Large intestine (tissue), 3 donors: ENCODE data around the gene UBXN1. TPM values are rescaled to one million over a fixed set of nuclear protein-coding genes. Genes with fewer than 3 reads are reported as not detected.
"Not testable (repeated sequence)": the region's sequence is repeated elsewhere in the genome, so short reads cannot be mapped to it uniquely, and the experiment has no call there.

ENCODE experiments used
- DNase-seq, 2 donors: peaks; one replicate each; pipeline versions ENCODE4 v3.0.0 to v3.0.0-alpha.2; 2013
- H3K27ac ChIP-seq: one replicate; pipeline ENCODE4 v1.5.1; 2013; ENCODE audit warnings: low read length
- H3K27me3 ChIP-seq: 2 replicates; pipeline ENCODE4 v1.6.1; 2013; ENCODE audit warnings: low read length; ENCODE audit not compliant: control insufficient read depth, insufficient read depth
- H3K36me3 ChIP-seq: 2 replicates; pipeline ENCODE4 v1.6.1; 2013; ENCODE audit warnings: low read length; ENCODE audit not compliant: control insufficient read depth, insufficient read depth
- H3K4me1 ChIP-seq: one replicate; pipeline ENCODE4 v1.6.1; 2013; ENCODE audit warnings: low read length; ENCODE audit not compliant: control insufficient read depth, insufficient read depth
- H3K4me3 ChIP-seq: one replicate; pipeline ENCODE4 v1.5.1; 2013; ENCODE audit warnings: low read length
- H3K9me3 ChIP-seq: one replicate; pipeline ENCODE4 v1.6.1; 2013; ENCODE audit warnings: mild to moderate bottlenecking, low read depth, low read length, moderate library complexity; ENCODE audit not compliant: control insufficient read depth
- WGBS: methylation state at CpG from one replicate; pipeline ENCODE4 v1.1.5; 2013; ENCODE audit warnings: low lambda C conversion rate; ENCODE audit not compliant: insufficient coverage; 5-methylcytosine and 5-hydroxymethylcytosine counted together
- polyA plus RNA-seq: library from polyadenylated mRNA; unstranded; fragments of 120-200 nt; gene quantifications from one replicate; pipeline ENCODE4 v1.2.1, GENCODE V29; 2013

The UBXN1 gene
- polyA plus RNA-seq, 1 donor: 146 TPM

DNA sequence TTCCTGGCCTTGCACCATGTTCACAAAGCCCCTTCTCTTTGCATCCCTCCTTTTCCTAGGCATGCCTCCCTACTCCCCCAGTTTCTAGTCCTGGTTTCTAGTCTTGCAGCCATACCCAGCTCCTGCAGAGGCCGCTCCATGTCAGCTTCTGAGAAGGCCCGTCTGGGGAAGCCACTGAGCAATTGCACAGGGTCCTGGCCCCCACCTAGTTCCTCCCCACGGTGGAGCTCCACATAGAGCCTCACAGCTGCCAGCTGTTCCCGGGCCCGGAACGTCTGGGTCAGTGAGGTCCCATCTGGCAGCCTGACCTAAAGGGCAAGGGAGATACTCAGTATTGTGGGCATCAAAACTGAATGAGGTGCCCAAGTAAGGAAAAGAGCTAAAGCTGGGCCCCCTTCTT, 2.2 kb downstream of the UBXN1 start:
- no peaks in the 10 kb centered on the region for H3K27me3 ChIP-seq
- peaks cover 25% of the 10 kb centered on the region for H3K36me3 ChIP-seq
- no peak overlapping the region for H3K4me3 ChIP-seq
- H3K27ac ChIP-seq: no peak overlapping the region
- no CpG with 5 or more reads among the region's 6 CpGs for WGBS
- DNase-seq: no peak
- peaks cover 14% of the 10 kb centered on the region for H3K4me1 ChIP-seq
- H3K9me3 ChIP-seq: no peaks in the 10 kb centered on the region

DNA sequence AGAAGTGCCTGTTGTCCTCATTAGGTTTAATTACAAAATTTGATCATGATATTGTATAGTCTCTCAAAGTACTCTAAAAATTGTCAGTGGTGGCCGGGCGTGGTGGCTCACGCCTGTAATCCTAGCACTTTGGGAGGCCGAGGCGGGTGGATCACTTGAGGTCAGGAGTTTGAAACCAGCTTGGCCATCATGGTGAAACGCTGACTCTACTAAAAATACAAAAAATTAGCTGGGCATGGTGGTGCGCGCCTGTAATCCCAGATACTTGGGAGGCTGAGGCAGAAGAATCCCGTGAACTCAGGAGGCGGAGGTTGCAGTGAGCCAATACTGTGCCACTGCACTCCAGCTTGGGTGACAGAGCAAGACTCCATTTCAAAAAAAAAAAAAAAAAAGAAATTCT, 3.5 kb downstream of the UBXN1 start:
- not testable (repeated sequence) for DNase-seq, H3K4me3 ChIP-seq, H3K27ac ChIP-seq, H3K9me3 ChIP-seq, H3K27me3 ChIP-seq
- WGBS: no CpG with 5 or more reads among the region's 10 CpGs
- Histone ChIP-seq H3K4me1 (peaks cover 14% of the 10 kb centered on the region), H3K36me3 (peaks cover 25% of the 10 kb centered on the region)

DNA sequence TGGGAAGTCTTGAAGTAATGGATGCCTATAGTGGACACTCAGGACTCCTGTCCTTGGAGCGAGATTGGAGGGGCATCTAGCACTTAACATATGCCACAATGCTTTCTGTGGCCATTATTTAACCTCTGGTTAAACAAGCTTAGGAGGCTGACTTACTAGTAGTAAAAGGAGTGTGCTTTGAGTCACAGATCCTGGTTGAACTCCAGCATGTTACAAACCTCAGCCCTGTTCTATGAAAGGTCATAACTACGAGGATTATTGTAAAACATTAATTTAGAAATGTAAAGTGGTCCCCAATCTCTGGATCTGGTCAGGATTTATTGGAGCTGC, 5.7 kb downstream of the UBXN1 start:
- Histone ChIP-seq H3K36me3 (peaks cover 25% of the 10 kb centered on the region), H3K4me3 (no peak overlapping the region), H3K27me3 (no peaks in the 10 kb centered on the region), H3K4me1 (peaks cover 16% of the 10 kb centered on the region), H3K27ac (no peak overlapping the region), H3K9me3 (no peaks in the 10 kb centered on the region)
- DNase-seq: no peak
- whole genome bisulfite sequencing: no CpG with 5 or more reads among the region's 2 CpGs

DNA sequence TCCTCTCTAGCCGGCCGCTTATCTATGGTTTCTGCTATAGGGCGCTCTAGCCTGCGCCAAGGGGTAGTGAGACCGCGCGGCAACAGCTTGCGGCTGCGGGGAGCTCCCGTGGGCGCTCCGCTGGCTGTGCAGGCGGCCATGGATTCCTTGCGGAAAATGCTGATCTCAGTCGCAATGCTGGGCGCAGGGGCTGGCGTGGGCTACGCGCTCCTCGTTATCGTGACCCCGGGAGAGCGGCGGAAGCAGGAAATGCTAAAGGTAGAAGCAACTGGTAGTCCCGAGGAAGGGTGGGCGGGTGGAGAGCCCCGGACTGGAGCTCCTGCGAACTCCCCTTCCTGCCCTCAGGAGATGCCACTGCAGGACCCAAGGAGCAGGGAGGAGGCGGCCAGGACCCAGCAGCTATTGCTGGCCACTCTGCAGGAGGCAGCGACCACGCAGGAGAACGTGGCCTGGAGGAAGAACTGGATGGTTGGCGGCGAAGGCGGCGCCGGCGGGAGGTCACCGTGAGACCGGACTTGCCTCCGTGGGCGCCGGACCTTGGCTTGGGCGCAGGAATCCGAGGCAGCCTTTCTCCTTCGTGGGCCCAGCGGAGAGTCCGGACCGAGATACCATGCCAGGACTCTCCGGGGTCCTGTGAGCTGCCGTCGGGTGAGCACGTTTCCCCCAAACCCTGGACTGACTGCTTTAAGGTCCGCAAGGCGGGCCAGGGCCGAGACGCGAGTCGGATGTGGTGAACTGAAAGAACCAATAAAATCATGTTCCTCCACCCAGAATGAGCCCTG, 7.1 kb downstream of the UBXN1 start, which contains the start of the genes LBHD1 and UQCC3:
LBHD1 (minus strand) TSS at position 660 of the 782 bp plus-strand sequence. CDS start 2,236 bp downstream, outside the sequence.
UQCC3 (plus strand) TSS at position 66 of the 782 bp plus-strand sequence; CDS start at position 139, 73 bp downstream.
- Histone ChIP-seq H3K4me3 (peak within 1 kb of the TSS; percentile 98), H3K9me3 (no peaks in the 10 kb centered on the region), H3K36me3 (peaks cover 26% of the 10 kb centered on the region), H3K27ac (peak within 1 kb of the TSS; percentile 83), H3K27me3 (no peaks in the 10 kb centered on the region), H3K4me1 (peaks cover 23% of the 10 kb centered on the region)
- WGBS: no CpG with 5 or more reads among the region's 59 CpGs
- DNase-seq: peak; percentile 73 to 92

DNA sequence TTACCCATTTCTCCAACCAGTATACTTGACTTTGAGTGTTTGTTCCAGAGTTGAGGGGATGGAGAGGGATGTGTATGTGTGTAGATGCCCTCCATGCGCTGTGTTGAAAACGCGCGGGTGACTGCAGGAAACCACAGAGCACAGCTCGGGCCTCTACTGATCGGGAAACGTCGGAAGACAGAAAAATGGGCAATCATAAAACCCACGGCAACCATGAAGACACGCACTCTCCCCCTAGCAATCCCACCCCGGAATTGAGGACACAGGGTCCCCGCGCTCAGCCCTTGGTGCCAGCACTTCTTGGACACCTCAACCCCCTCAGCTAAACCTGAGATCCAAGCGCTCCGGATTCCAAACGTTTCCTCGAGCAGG, 7.7 kb downstream of the UBXN1 start:
- H3K4me1 ChIP-seq: peaks cover 29% of the 10 kb centered on the region
- H3K36me3 ChIP-seq: peaks cover 26% of the 10 kb centered on the region
- H3K27me3 ChIP-seq: no peaks in the 10 kb centered on the region
- no peak for DNase-seq
- peak overlapping the region; percentile 98 for H3K4me3 ChIP-seq
- H3K27ac ChIP-seq: peak overlapping the region; percentile 83
- no CpG with 5 or more reads among the region's 17 CpGs for WGBS
- H3K9me3 ChIP-seq: no peaks in the 10 kb centered on the region

DNA sequence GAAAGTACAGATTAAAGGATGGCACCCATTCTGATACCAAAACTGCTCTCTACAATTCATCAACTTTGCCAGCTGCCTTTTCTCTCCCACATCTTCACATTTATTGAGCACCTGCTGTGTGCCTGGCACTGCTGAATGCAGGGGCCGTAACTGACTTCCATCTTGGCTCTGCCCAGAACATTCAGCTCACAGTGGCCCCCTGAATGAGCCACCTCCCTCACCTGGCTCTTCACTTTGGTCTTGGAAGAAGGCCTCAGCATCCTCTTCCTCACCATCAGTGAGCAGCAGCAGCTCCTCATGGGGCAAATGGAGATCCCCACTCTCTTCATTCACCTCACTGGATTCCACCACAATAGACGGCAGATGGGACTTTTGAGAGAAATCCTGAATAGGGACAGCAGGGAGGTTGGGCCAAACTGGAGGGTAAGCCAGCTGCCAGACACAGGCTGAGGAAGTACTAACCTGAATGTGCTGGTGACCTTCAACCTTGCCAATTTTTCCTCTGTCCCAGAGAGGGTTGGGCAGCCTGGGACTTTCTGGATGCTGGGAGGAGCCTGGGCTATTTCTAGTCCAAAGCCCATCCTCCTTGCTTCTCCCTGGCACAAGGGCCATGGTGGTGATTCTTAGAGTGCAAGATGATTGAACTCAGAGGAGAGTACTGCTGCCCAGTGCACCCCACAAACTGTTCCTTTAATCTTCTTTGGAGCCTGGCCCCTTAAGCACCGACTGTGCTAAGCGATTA, 9.3 kb downstream of the UBXN1 start:
- Histone ChIP-seq H3K9me3 (no peaks in the 10 kb centered on the region), H3K27ac (no peak overlapping the region), H3K4me1 (peaks cover 32% of the 10 kb centered on the region), H3K36me3 (peaks cover 24% of the 10 kb centered on the region), H3K27me3 (no peaks in the 10 kb centered on the region), H3K4me3 (no peak overlapping the region)
- peak in 1 of 2 donors; percentile 30 for DNase-seq
- WGBS: no CpG with 5 or more reads among the region's 4 CpGs

DNA sequence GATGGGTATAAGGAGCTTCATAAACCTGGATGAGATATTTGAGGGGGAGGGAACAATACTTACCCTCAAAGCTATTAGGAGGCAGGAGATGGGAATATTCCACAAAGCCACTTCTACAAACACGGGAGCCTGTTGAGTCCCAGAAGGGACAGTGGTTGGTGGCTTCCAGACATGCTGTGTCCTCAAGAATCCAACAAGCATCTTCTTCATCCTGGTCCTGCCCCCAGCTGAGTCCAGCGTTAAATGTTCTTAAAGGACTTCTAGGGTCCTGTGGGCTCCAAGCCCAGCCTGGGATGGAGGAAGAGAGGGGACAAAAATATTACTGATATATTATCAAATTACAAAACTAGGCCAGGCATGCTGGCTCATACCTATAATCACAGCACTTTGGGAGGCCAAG, 11.4 kb downstream of the UBXN1 start:
- WGBS: no CpG with 5 or more reads among the region's 2 CpGs
- no peak overlapping the region for H3K4me3 ChIP-seq
- H3K4me1 ChIP-seq: peaks cover 26% of the 10 kb centered on the region
- H3K27ac ChIP-seq: no peak overlapping the region
- H3K9me3 ChIP-seq: no peaks in the 10 kb centered on the region
- DNase-seq: no peak
- peaks cover 20% of the 10 kb centered on the region for H3K36me3 ChIP-seq
- H3K27me3 ChIP-seq: no peaks in the 10 kb centered on the region

DNA sequence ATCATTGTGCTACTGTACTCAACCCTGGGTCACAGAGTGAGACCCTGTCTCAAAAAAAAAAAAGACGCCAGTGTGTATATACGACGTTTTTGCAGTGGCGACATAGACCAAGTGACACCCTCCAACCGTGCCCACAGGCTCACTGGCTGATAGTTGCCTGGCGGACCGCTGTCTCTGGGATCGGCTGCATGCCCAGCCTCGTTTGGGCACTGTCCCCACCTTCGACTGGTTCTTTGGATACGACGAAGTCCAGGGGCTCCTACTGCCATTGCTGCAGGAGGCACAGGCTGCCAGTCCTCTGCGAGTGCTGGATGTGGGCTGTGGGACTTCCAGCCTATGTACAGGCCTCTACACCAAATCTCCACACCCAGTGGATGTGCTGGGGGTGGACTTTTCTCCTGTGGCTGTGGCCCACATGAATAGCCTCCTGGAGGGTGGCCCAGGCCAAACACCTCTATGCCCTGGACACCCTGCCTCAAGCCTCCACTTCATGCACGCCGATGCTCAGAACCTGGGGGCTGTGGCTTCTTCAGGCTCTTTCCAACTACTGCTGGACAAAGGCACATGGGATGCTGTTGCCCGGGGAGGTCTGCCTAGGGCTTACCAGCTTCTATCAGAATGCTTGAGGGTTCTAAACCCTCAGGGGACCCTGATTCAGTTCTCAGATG, 12.5 kb downstream of the UBXN1 start:
- Histone ChIP-seq H3K36me3 (peaks cover 28% of the 10 kb centered on the region), H3K4me3 (peak overlapping the region; percentile 92), H3K9me3 (no peaks in the 10 kb centered on the region), H3K4me1 (peaks cover 24% of the 10 kb centered on the region), H3K27ac (peak overlapping the region; percentile 83), H3K27me3 (no peaks in the 10 kb centered on the region)
- no CpG with 5 or more reads among the region's 16 CpGs for WGBS
- no peak for DNase-seq

DNA sequence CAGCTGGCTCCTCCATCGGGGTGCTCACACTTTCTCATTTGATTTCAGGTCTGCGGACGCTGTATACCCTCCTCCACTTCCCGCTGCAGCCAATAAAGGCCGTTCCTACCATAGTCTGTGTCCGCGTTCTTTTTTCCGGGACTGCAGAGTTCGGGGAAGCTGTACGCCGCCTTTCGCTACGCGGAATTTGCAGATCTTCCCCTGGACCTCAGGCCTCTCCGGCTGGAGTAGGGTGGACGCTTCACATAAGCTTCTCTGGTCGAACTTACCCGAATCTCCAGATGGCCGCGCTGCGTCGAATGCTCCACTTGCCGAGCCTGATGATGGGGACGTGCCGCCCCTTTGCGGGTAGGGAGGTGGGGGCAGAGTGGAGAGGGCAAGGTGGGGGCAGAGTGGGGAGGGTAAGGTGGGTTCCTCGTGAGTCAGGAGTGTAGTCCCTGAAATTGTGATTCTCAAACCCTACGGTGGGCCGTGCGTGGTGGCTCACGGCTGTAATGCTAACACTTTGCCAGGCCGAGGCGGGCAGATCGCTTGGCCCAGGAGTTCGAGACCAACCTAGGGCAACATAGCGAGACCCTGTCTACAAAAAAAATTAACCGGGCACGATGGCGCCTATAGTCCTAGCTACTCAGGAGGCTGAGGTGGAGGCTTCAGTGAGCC, 13.1 kb downstream of the UBXN1 start:
- H3K4me1 ChIP-seq: peaks cover 24% of the 10 kb centered on the region
- no peaks in the 10 kb centered on the region for H3K27me3 ChIP-seq
- peaks cover 28% of the 10 kb centered on the region for H3K36me3 ChIP-seq
- H3K9me3 ChIP-seq: no peaks in the 10 kb centered on the region
- H3K4me3 ChIP-seq: peak overlapping the region; percentile 92
- WGBS: no CpG with 5 or more reads among the region's 39 CpGs
- peak overlapping the region; percentile 83 for H3K27ac ChIP-seq
- peak; percentile 38 to 39 for DNase-seq

DNA sequence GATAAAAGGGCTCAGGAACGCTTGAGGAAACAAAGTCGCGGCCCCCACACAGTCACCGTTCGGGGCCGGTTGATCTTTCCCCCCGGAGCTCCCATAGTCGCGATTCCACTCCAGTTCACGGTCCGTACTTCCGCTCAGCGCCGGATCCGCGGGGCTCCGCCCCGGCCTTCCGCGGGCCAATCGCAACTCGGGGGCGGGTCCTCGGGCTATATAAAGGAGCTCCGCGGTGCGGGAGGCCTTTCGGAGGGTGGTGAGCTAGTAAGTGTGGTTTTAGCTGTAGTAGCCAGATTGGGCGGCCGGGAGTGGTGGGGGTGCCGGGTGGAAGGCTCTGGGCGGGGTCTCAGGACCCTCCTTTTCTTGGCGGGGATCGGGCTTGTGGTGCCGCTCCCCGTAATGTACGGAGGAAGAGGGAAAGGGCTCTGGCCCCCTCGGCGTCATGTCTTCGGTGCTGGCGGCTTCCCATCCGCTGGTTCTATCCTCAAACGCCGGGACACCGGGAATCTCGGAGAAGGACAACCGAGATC, 13.7 kb downstream of the UBXN1 start, which contains the start of the genes C11orf98 and CSKMT:
C11orf98 (minus strand) TSS at position 136 of the 524 bp plus-strand sequence; CDS start at position 95, 41 bp downstream.
CSKMT (plus strand) TSS at position 238 of the 524 bp plus-strand sequence. CDS start 568 bp downstream, outside the sequence.
- H3K4me3 ChIP-seq: peak within 1 kb of the TSS; percentile 92

More for the DNA sequence above, 13.7 kb downstream of the UBXN1 start, which contains the start of the genes C11orf98 and CSKMT:
- WGBS: no CpG with 5 or more reads among the region's 47 CpGs
- Histone ChIP-seq H3K36me3 (peaks cover 28% of the 10 kb centered on the region), H3K27ac (peak within 1 kb of the TSS; percentile 90), H3K27me3 (no peaks in the 10 kb centered on the region), H3K9me3 (no peaks in the 10 kb centered on the region), H3K4me1 (peaks cover 24% of the 10 kb centered on the region)
- DNase-seq: peak; percentile 94 to 97
